HCT116 (cell line): Measurements from ENCODE around the gene PDLIM4.

Source experiments
- ELF1 ChIP-seq: IDR thresholded peaks from 2 replicates; pipeline ENCODE4 v1.6.1; 2012; ENCODE audit warnings: low read depth, borderline replicate concordance
- EZH2 ChIP-seq: fragments of 200-600 bp; sonication (generic); IDR thresholded peaks from 2 replicates; pipeline ENCODE4 v1.6.1; 2017; ENCODE audit warnings: antibody characterized with exemption, mixed run types
- JUND ChIP-seq: IDR thresholded peaks from 2 replicates; pipeline ENCODE4 v1.6.1; 2012
- POLR2A ChIP-seq: IDR thresholded peaks from 2 replicates; pipeline ENCODE4 v1.7.0; 2011; ENCODE audit warnings: borderline replicate concordance; ENCODE audit not compliant: insufficient read depth, insufficient read length; ENCODE audit errors: extremely low read depth
- RAD21 ChIP-seq: IDR thresholded peaks from 2 replicates; pipeline ENCODE4 v1.6.1; 2012; ENCODE audit warnings: low read depth, mild to moderate bottlenecking
- SRF ChIP-seq: IDR thresholded peaks from 2 replicates; pipeline ENCODE4 v1.6.1; 2012; ENCODE audit warnings: low read depth
- YY1 ChIP-seq: IDR thresholded peaks from 2 replicates; pipeline ENCODE4 v1.6.1; 2011; ENCODE audit warnings: low read length, low read depth, moderate library complexity, mild to moderate bottlenecking; ENCODE audit not compliant: insufficient replicate concordance; ENCODE audit errors: extremely low read depth
- ZNF274 ChIP-seq: fragments of 200-500 bp; sonication (Bioruptor generic); IDR thresholded peaks from 2 replicates; pipeline ENCODE4 v1.6.1; 2014; ENCODE audit warnings: mild to moderate bottlenecking, low read depth, low read length, inconsistent platforms
- TF ChIP-seq, protein P1 (sequence below), 3 experiments: fragments of 200-600 bp in 1 of 3; sonication (generic) in 1 of 3; IDR thresholded peaks in 2 of 3; conservative IDR thresholded peaks in 1 of 3; 2 replicates each; pipeline ENCODE4 v1.5.1; 2012 to 2017; ENCODE audit warnings: low read depth in 2 of 3, low read length in 2 of 3, antibody characterized with exemption in 1 of 3, borderline replicate concordance in 1 of 3, control low read depth in 1 of 3, mild to moderate bottlenecking in 1 of 3, mixed read lengths in 1 of 3, mixed run types in 1 of 3, moderate library complexity in 1 of 3; ENCODE audit not compliant: insufficient read depth in 1 of 3
- TF ChIP-seq, protein P2 (sequence below): IDR thresholded peaks from 2 replicates; pipeline ENCODE4 v1.6.1; 2012; ENCODE audit warnings: low read depth

DNA sequence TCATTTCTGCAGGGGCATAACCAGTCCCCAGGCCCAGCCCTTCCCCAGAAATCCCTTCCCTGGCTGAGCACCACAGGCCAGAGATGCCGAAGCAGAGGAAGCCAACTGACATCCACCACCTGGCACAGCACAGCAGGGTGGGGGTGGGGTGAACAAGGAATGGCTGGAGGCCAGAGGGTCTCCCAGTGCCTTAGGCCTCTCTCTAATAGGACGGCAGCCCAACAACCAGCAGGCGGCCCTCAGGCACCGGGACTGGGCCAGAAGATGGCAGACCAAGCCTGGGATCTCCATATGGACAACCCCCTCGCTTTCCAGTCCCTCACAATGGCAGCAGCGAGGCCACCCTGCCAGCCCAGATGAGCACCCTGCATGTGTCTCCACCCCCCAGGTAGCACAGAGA is 13.2 kb downstream of the PDLIM4 start:
- TF ChIP-seq, protein P1, sequence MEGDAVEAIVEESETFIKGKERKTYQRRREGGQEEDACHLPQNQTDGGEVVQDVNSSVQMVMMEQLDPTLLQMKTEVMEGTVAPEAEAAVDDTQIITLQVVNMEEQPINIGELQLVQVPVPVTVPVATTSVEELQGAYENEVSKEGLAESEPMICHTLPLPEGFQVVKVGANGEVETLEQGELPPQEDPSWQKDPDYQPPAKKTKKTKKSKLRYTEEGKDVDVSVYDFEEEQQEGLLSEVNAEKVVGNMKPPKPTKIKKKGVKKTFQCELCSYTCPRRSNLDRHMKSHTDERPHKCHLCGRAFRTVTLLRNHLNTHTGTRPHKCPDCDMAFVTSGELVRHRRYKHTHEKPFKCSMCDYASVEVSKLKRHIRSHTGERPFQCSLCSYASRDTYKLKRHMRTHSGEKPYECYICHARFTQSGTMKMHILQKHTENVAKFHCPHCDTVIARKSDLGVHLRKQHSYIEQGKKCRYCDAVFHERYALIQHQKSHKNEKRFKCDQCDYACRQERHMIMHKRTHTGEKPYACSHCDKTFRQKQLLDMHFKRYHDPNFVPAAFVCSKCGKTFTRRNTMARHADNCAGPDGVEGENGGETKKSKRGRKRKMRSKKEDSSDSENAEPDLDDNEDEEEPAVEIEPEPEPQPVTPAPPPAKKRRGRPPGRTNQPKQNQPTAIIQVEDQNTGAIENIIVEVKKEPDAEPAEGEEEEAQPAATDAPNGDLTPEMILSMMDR (IDR thresholded peaks at IDR 0.05 in 2 of 3, conservative IDR thresholded peaks at IDR 0.05 in 1 of 3; ENCODE audit: borderline replicate concordance in 1 of 3, insufficient read depth in 1 of 3, low read depth in 2 of 3, low read length in 2 of 3): no peak
- TF ChIP-seq YY1: no peak
- TF ChIP-seq ELF1: no peak
- TF ChIP-seq, protein P2, sequence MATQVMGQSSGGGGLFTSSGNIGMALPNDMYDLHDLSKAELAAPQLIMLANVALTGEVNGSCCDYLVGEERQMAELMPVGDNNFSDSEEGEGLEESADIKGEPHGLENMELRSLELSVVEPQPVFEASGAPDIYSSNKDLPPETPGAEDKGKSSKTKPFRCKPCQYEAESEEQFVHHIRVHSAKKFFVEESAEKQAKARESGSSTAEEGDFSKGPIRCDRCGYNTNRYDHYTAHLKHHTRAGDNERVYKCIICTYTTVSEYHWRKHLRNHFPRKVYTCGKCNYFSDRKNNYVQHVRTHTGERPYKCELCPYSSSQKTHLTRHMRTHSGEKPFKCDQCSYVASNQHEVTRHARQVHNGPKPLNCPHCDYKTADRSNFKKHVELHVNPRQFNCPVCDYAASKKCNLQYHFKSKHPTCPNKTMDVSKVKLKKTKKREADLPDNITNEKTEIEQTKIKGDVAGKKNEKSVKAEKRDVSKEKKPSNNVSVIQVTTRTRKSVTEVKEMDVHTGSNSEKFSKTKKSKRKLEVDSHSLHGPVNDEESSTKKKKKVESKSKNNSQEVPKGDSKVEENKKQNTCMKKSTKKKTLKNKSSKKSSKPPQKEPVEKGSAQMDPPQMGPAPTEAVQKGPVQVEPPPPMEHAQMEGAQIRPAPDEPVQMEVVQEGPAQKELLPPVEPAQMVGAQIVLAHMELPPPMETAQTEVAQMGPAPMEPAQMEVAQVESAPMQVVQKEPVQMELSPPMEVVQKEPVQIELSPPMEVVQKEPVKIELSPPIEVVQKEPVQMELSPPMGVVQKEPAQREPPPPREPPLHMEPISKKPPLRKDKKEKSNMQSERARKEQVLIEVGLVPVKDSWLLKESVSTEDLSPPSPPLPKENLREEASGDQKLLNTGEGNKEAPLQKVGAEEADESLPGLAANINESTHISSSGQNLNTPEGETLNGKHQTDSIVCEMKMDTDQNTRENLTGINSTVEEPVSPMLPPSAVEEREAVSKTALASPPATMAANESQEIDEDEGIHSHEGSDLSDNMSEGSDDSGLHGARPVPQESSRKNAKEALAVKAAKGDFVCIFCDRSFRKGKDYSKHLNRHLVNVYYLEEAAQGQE: no peak
- no peak for TF ChIP-seq POLR2A
- TF ChIP-seq RAD21: no peak
- no peak for TF ChIP-seq SRF
- TF ChIP-seq ZNF274: no peak
- TF ChIP-seq EZH2: no peak
- no peak for TF ChIP-seq JUND
